Gastroesophageal sphincter (tissue), 4 donors: Measurements from ENCODE around the gene GNA14. TPM values are rescaled to one million over a fixed set of nuclear protein-coding genes. Genes with fewer than 3 reads are reported as not detected.

ENCODE experiments used
- ATAC-seq: fragments of 150-250 bp; one replicate; pipeline ENCODE4 v1.9.1; 2016; ENCODE audit warnings: mild to moderate bottlenecking, moderate library complexity
- H3K27ac ChIP-seq, 4 donors: fragments of 200-600 bp; sonication (generic) in 3 of 4; 1 replicate in 3 of 4; 2 replicates in 1 of 4; pipeline ENCODE4 v1.5.1; 2016 to 2019
- H3K27me3 ChIP-seq: fragments of 200-600 bp; sonication (generic); one replicate; pipeline ENCODE4 v1.5.1; 2019
- H3K36me3 ChIP-seq, 2 donors: fragments of 200-600 bp; sonication (generic); one replicate each; pipeline ENCODE4 v1.5.1; 2019; ENCODE audit warnings: control low read depth in 1 of 2
- H3K4me1 ChIP-seq, 3 donors: fragments of 200-600 bp; sonication (generic); 1 replicate in 2 of 3; 2 replicates in 1 of 3; pipeline ENCODE4 v1.5.1; 2016 to 2019; ENCODE audit warnings: control low read depth in 2 of 3
- H3K4me3 ChIP-seq, 2 donors: fragments of 200-600 bp; sonication (generic); one replicate each; pipeline ENCODE4 v1.5.1; 2019; ENCODE audit warnings: mild to moderate bottlenecking in 1 of 2, moderate library complexity in 1 of 2
- H3K9me3 ChIP-seq, 3 donors: fragments of 200-600 bp; sonication (generic); one replicate each; pipeline ENCODE4 v1.5.1; 2017 to 2019; ENCODE audit warnings: control low read depth in 2 of 3
- EP300 ChIP-seq: sonication (generic); formaldehyde crosslinking; IDR thresholded peaks from one replicate; pipeline ENCODE4 v1.6.1; 2017; ENCODE audit warnings: antibody characterized with exemption, mild to moderate bottlenecking
- POLR2A ChIP-seq, 2 donors: fragments of 450-650 bp; IDR thresholded peaks; one replicate each; pipeline ENCODE4 v1.6.1; 2017; ENCODE audit warnings: antibody characterized with exemption in 2 of 2, mild to moderate bottlenecking in 2 of 2, moderate library complexity in 1 of 2
- POLR2AphosphoS5 ChIP-seq: sonication (generic); formaldehyde crosslinking; IDR thresholded peaks from one replicate; pipeline ENCODE4 v1.6.1; 2017; ENCODE audit warnings: antibody characterized with exemption
- WGBS, 2 donors: methylation state at CpG; one replicate each; pipeline ENCODE4 v1.1.5; 2018; ENCODE audit warnings: low coverage in 1 of 2; 5-methylcytosine and 5-hydroxymethylcytosine counted together
- total RNA-seq, 4 donors: library from RNA; depleted of rRNA; stranded (reverse); fragments of >200 nt; gene quantifications; one replicate each; pipeline ENCODE4 v1.1.0, GENCODE V29; 2016
- TF ChIP-seq, protein P1 (sequence below), 4 experiments: fragments of 200-600 bp in 2 of 4; fragments of 450-650 bp in 2 of 4; sonication (generic) in 1 of 4; IDR thresholded peaks; one replicate each; pipeline ENCODE4 v1.5.1; 2017 to 2019; ENCODE audit warnings: antibody characterized with exemption in 4 of 4, mild to moderate bottlenecking in 2 of 4, moderate library complexity in 2 of 4

Gene GNA14
- total RNA-seq, 4 donors from 2014 or later: 3.9 to 6.4 (median 5.1) TPM

DNA sequence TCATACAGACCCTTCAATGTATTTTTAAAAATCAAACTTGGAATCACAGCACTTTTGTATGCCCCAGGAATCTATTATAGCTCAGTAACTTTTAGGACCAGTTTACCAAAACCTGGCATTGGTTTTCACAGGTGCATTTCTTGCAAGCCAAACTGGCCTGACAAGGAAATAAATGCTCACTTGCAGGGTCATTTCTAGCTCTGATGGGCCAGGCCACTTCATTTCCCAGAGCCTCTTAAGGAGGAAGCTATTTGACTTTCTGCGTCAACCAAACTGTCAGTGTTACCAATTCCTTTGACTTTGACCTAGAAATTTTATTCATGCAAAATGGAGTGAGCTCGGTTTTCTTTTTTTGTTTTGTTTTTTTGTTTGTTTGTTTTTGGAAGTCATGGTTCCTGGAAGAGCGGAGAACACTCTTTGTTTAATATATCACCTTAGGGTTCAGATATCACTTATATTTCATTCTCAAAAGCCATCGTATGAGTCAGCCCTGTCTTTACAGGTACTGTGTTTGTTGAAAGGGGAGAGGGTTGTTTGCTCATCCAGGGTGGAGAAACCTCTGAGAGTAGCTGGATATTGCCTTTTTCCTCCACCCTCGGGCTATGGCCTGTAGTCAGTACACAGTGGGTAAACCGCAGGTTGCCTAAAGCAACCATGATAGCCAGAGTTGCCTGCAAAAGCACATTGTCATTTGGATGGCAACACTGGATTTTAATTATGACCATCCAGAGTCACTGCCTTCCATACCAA is 58.9 kb downstream of the GNA14 start:
- no peak overlapping the region for H3K4me3 ChIP-seq
- H3K27me3 ChIP-seq: no peaks in the 10 kb centered on the region
- peaks cover 0 to 17% (median 5%) of the 10 kb centered on the region in 3 donors for H3K4me1 ChIP-seq
- H3K27ac ChIP-seq: no peak overlapping the region
- no peaks in the 10 kb centered on the region for H3K36me3 ChIP-seq
- no peak for TF ChIP-seq POLR2A (IDR thresholded peaks at IDR 0.05)
- TF ChIP-seq, protein P1, sequence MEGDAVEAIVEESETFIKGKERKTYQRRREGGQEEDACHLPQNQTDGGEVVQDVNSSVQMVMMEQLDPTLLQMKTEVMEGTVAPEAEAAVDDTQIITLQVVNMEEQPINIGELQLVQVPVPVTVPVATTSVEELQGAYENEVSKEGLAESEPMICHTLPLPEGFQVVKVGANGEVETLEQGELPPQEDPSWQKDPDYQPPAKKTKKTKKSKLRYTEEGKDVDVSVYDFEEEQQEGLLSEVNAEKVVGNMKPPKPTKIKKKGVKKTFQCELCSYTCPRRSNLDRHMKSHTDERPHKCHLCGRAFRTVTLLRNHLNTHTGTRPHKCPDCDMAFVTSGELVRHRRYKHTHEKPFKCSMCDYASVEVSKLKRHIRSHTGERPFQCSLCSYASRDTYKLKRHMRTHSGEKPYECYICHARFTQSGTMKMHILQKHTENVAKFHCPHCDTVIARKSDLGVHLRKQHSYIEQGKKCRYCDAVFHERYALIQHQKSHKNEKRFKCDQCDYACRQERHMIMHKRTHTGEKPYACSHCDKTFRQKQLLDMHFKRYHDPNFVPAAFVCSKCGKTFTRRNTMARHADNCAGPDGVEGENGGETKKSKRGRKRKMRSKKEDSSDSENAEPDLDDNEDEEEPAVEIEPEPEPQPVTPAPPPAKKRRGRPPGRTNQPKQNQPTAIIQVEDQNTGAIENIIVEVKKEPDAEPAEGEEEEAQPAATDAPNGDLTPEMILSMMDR (IDR thresholded peaks at IDR 0.05): no peak
- no peak for TF ChIP-seq EP300
- no peak for TF ChIP-seq POLR2AphosphoS5
- WGBS, 2 donors: 74 to 78% methylated on average over 6 of the region's 6 CpGs
- no peak for ATAC-seq
- no peaks in the 10 kb centered on the region for H3K9me3 ChIP-seq

DNA sequence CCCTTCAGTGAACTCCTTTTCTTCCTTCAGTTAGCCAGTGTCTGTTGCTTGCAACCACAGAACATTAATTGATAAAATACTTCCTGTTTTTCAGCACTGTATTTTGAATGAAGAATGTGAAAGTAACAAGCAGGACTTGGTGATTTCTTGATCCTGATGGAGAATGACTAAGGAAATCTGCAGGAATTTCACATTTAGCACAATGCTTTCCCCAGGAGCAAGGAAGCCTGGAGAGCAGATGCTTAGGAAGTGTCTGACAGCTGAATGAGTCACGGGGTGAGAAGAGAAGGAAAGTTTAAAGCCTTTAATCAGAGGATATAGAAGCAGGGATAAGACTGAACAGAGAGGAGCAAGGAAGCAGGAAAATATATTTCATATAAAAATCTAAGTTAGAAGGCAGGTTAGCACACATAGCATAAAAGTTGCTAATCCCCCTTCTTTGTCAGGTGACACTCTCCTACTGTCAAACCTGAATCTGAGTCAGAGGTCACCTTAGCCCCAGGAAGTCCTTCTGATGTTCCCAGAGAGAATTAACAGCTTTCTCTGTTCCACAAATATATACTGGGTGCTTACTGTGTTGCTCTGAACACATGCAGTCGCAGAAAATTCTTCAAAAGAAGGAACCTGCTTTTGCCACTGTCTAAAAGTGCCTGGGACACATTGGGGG is 59.7 kb downstream of the GNA14 start:
- Histone ChIP-seq H3K36me3 (no peaks in the 10 kb centered on the region), H3K27ac (no peak overlapping the region), H3K4me3 (no peak overlapping the region), H3K4me1 (peaks cover 0 to 10% (median 5%) of the 10 kb centered on the region in 3 donors), H3K27me3 (no peaks in the 10 kb centered on the region), H3K9me3 (no peaks in the 10 kb centered on the region)
- WGBS, 2 donors: 32 to 50% methylated on average over 2 of the region's 2 CpGs
- TF ChIP-seq, protein P1 (IDR thresholded peaks at IDR 0.05): no peak
- no peak for TF ChIP-seq POLR2A (IDR thresholded peaks at IDR 0.05)
- TF ChIP-seq POLR2AphosphoS5: no peak
- TF ChIP-seq EP300: no peak
- peak; percentile 61 for ATAC-seq

DNA sequence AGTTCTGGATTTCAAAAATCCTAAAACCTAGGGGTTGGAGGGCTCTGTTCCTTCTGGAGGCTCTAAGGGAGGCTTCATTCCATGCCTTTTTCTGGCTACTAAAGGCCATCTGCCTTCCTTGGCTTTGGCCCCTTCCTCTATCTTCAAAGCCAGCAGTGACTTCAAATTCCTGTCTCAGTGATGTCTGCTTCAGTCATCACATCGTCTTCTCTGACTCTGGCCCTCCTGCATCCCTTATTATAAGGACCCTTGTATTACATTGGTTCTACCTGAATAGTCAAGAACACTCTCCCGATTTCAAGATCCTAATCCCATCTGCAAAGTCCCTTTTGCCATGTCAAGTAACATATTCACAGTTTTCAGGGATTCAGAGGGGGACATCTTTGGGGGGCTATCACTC is 60.3 kb downstream of the GNA14 start:
- Histone ChIP-seq H3K27me3 (no peaks in the 10 kb centered on the region), H3K36me3 (no peaks in the 10 kb centered on the region), H3K4me3 (no peak overlapping the region), H3K4me1 (peaks cover 0 to 10% (median 5%) of the 10 kb centered on the region in 3 donors), H3K27ac (no peak overlapping the region), H3K9me3 (no peaks in the 10 kb centered on the region)
- no peak for ATAC-seq
- 58 to 63% methylated on average over 2 of the region's 2 CpGs for WGBS, 2 donors
- TF ChIP-seq POLR2AphosphoS5 (no peak), EP300 (no peak), POLR2A (IDR thresholded peaks at IDR 0.05) (no peak)
- TF ChIP-seq, protein P1 (IDR thresholded peaks at IDR 0.05): no peak

DNA sequence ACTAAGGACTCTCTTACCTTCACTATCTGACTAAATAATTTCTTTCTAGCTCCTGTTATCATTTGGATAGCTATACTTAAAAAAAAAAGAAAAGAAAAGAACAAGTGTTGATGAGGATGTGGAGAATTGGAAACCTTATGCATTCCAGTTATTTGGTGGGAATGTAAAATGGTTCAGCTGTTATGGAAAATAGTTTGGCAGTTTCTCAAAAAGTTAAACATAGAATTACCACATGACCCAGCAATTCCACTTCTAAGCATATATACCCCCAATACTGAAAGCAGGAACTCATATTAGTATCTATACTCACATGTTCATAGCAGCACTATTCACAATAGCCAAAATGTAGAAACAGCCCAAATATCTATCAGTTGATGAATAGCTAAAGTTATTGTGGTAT is 61.1 kb downstream of the GNA14 start:
- ATAC-seq: no peak
- TF ChIP-seq POLR2A (IDR thresholded peaks at IDR 0.05): no peak
- no peak for TF ChIP-seq EP300
- TF ChIP-seq, protein P1 (IDR thresholded peaks at IDR 0.05): no peak
- no peak for TF ChIP-seq POLR2AphosphoS5

More for the DNA sequence above, 61.1 kb downstream of the GNA14 start:
- Histone ChIP-seq H3K9me3 (no peaks in the 10 kb centered on the region), H3K27me3 (no peaks in the 10 kb centered on the region), H3K27ac (no peak overlapping the region), H3K4me3 (no peak overlapping the region), H3K4me1 (peaks cover 0 to 10% (median 5%) of the 10 kb centered on the region in 3 donors), H3K36me3 (no peaks in the 10 kb centered on the region)
